ENCODE measurements around the gene CKAP2L. TPM values are rescaled to one million over a fixed set of nuclear protein-coding genes. Genes with fewer than 3 reads are reported as not detected.
"Not testable (repeated sequence)": the region's sequence is repeated elsewhere in the genome, so short reads cannot be mapped to it uniquely, and the experiment has no call there.

Gene CKAP2L
- total RNA-seq, 4 donors from 2014 or later: 1.7 to 9.1 (median 3.2) TPM

DNA sequence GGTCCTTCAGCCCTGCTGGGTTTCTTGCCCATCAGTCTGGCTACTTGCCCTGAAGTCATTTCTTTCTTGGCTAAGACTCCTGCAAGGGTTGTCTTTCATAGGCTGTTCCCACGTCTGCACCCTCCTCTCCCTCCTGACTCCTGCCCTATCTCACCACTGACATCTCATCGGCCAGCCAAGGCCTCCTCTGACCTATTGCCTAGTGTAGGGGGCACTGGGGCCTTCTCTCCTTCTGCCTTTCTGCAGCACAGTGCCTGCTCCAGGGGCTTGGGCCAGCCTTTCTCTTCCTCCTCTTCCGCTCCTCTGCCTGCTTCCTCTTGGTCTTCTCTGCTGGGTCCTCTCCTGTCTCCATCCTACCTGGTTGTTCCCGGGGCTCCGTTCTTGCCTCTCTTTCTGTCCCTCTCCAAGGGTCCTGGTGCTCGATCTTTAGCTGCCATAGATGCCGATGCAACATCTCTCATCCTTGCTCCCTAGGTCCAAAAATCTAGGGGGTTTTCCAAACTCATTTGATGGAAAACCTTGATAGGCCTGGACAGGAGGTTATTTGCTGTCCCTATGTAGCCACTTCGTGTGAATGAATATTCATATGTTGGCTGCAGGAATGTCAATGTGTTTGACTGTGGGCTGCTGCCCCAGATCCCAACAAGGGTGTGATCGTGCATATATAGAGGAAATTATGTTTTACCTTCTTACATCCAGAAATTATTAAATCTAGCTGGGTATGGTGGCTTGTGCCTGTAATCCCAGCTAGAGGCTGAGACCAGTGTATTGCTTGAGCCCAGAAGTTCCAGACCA is 53.3 kb downstream of the CKAP2L start:
- H3K27ac ChIP-seq: no peak overlapping the region
- H3K4me3 ChIP-seq: no peak overlapping the region
- no peaks in the 10 kb centered on the region for H3K36me3 ChIP-seq
- no peaks in the 10 kb centered on the region for H3K9me3 ChIP-seq
- no peaks in the 10 kb centered on the region for H3K4me1 ChIP-seq
- H3K27me3 ChIP-seq: peaks cover 13% of the 10 kb centered on the region
- 83% methylated on average over 9 of the region's 9 CpGs for WGBS
- DNase-seq (ENCODE audit: low spot score in 2 of 2): no peak
- TF ChIP-seq, protein P1, sequence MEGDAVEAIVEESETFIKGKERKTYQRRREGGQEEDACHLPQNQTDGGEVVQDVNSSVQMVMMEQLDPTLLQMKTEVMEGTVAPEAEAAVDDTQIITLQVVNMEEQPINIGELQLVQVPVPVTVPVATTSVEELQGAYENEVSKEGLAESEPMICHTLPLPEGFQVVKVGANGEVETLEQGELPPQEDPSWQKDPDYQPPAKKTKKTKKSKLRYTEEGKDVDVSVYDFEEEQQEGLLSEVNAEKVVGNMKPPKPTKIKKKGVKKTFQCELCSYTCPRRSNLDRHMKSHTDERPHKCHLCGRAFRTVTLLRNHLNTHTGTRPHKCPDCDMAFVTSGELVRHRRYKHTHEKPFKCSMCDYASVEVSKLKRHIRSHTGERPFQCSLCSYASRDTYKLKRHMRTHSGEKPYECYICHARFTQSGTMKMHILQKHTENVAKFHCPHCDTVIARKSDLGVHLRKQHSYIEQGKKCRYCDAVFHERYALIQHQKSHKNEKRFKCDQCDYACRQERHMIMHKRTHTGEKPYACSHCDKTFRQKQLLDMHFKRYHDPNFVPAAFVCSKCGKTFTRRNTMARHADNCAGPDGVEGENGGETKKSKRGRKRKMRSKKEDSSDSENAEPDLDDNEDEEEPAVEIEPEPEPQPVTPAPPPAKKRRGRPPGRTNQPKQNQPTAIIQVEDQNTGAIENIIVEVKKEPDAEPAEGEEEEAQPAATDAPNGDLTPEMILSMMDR (IDR thresholded peaks at IDR 0.05): no peak
- TF ChIP-seq POLR2AphosphoS5 (IDR thresholded peaks at IDR 0.05) (no peak), EP300 (IDR thresholded peaks at IDR 0.05) (no peak), POLR2A (IDR thresholded peaks at IDR 0.05) (no peak)

DNA sequence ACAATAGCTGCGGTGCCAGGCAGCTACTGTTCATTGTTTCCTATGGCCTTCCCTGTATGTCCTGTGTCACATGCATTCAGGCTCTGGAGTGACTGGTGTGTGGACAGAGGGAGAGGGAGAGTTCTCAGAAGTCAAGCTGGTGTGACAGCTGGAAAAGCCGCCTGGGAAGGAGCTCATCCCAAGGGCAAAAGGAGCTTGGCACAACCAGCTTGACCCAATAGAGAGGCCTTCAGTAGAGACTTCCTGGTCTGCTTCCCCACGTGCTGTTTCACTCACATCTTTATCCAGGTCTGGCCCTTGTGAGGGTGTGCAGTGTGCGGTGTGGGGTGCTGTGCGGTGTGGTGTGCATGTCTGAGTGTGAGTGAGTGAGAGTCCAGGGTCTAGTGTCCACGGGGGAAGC is 54.7 kb downstream of the CKAP2L start:
- Histone ChIP-seq H3K27ac (no peak overlapping the region), H3K36me3 (no peaks in the 10 kb centered on the region), H3K4me1 (no peaks in the 10 kb centered on the region), H3K27me3 (peaks cover 13% of the 10 kb centered on the region), H3K9me3 (no peaks in the 10 kb centered on the region), H3K4me3 (no peak overlapping the region)
- 76% methylated on average over 6 of the region's 6 CpGs for WGBS
- TF ChIP-seq POLR2AphosphoS5 (IDR thresholded peaks at IDR 0.05) (no peak), POLR2A (IDR thresholded peaks at IDR 0.05) (no peak), EP300 (IDR thresholded peaks at IDR 0.05) (no peak)
- TF ChIP-seq, protein P1 (IDR thresholded peaks at IDR 0.05): no peak
- DNase-seq (ENCODE audit: low spot score in 2 of 2): peak in 1 of 2 donors; percentile 8

DNA sequence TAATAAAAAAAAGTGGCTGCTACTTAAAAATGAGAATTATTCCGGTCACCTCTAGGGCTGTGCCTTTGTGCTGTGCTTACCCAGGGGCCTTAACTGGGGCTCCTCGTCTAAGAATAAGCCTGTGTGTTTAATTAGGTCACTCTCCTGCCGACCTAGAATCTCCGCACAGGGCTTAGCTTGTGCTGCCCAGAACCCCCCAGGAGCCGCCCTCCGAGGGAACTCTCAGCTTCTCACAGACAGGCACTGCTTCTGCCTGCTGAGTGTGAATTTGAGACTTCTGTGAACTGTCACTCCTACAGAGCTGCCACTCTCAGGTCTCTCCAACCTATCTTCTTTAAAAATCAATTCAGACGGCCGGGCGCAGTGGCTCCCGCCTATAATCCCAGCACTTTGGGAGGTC is 55.4 kb downstream of the CKAP2L start:
- peaks cover 13% of the 10 kb centered on the region for H3K27me3 ChIP-seq
- no peak for DNase-seq (ENCODE audit: low spot score in 2 of 2)
- no peak for TF ChIP-seq POLR2A (IDR thresholded peaks at IDR 0.05)
- 75% methylated on average over 10 of the region's 10 CpGs for WGBS
- no peaks in the 10 kb centered on the region for H3K36me3 ChIP-seq
- no peak overlapping the region for H3K27ac ChIP-seq
- no peak overlapping the region for H3K4me3 ChIP-seq
- H3K9me3 ChIP-seq: no peaks in the 10 kb centered on the region
- no peaks in the 10 kb centered on the region for H3K4me1 ChIP-seq

DNA sequence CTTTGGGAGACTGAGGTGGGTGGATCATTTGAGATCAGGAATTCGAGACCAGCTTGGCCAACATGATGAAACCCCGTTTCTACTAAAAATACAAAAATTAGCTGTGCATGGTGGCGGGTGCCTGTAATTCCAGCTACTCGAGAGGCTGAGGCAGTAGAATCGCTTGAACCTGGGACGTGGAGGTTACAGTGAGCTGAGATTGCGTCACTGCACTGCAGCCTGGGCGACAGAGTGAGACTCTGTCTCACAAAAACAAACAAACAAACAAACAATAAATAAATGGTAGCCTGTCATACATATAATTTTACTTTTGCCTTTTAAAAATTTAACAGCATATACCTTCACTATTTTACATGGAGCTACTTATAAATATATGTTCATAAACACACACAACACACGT is 57.5 kb downstream of the CKAP2L start:
- H3K9me3 ChIP-seq; H3K27ac ChIP-seq; H3K4me1 ChIP-seq; DNase-seq (ENCODE audit: low spot score in 2 of 2); H3K4me3 ChIP-seq; H3K27me3 ChIP-seq; H3K36me3 ChIP-seq: not testable (repeated sequence)
- 80% methylated on average over 9 of the region's 9 CpGs for WGBS

DNA sequence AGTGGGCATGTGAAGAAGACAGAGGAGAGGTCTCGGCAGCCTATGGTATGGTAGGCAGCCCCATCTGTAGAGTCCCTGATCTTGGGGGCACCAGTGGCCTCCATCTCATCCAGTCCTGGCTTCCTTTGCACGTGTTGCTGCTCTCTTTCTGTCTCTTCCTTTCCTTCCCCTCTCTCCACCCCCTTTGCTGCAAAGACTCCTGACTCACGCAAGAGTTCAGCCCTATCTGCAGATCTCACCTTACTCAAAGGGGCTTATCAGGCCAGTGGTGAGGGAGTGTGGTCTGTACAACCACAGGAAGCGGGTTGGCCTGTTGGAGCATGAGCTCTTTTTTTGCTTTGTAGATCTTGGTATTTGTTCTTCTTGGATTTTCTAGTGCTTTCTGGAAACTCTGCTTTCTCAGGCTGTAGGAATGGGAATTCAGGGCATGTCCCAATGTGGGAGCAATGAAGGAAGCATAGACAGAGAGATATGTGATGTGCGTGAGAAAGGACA is 58.2 kb downstream of the CKAP2L start:
- no peak for TF ChIP-seq EP300 (IDR thresholded peaks at IDR 0.05)
- TF ChIP-seq, protein P1 (IDR thresholded peaks at IDR 0.05): no peak
- TF ChIP-seq POLR2A (IDR thresholded peaks at IDR 0.05): no peak
- TF ChIP-seq POLR2AphosphoS5 (IDR thresholded peaks at IDR 0.05): no peak
- WGBS: 50% methylated on average over 5 of the region's 5 CpGs
- Histone ChIP-seq H3K4me3 (no peak overlapping the region), H3K9me3 (no peaks in the 10 kb centered on the region), H3K4me1 (no peaks in the 10 kb centered on the region), H3K36me3 (no peaks in the 10 kb centered on the region), H3K27me3 (peaks cover 2% of the 10 kb centered on the region), H3K27ac (no peak overlapping the region)
- DNase-seq (ENCODE audit: low spot score in 2 of 2): peak in 1 of 2 donors; percentile 47

DNA sequence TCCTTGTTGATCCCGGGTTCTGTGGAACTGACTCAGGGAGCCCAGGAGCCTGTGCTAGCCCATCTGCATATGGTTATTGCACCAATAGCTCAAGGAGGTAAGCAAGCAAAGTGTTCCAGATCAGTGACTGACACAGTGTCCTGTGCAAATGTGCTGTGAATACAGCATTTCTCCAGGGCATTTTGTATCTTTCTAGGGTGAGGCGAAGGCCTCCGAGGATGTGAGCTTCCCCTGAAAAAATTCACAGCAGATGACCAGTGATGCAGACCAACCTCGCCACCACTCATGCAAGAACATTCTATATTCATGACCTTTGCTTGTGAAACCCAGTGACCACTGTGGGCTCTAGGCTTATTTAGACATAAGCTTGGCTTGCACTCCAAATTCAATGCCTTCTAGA is 58.8 kb downstream of the CKAP2L start:
- Histone ChIP-seq H3K27me3 (no peaks in the 10 kb centered on the region), H3K9me3 (no peaks in the 10 kb centered on the region), H3K4me1 (no peaks in the 10 kb centered on the region), H3K4me3 (no peak overlapping the region), H3K36me3 (no peaks in the 10 kb centered on the region), H3K27ac (no peak overlapping the region)
- WGBS: 80% methylated on average over 4 of the region's 4 CpGs
- TF ChIP-seq, protein P1 (IDR thresholded peaks at IDR 0.05): no peak
- TF ChIP-seq POLR2AphosphoS5 (IDR thresholded peaks at IDR 0.05) (no peak), POLR2A (IDR thresholded peaks at IDR 0.05) (no peak), EP300 (IDR thresholded peaks at IDR 0.05) (no peak)
- peak in 1 of 2 donors; percentile 31 for DNase-seq (ENCODE audit: low spot score in 2 of 2)

Measured in suprapubic skin (tissue), 4 donors.